TTC549 (cell line): ENCODE measurements around the gene IRS1.

Experiments
- FAIRE-seq: peaks from 2 replicates; lab custom pipeline; 2012; peaks lifted over from hg19 to GRCh38; lab: Jason Lieb, UNC

IRS1 gene

GRCh38 chr2:226813148-226813701 is 13.6 kb upstream of the IRS1 start:
- FAIRE-seq = no peak

GRCh38 chr2:226803410-226803809 is 3.8 kb upstream of the IRS1 start:
- FAIRE-seq = no peak

- FAIRE-seq = peak; percentile 91
These were observed 3.0 kb upstream of the IRS1 start for GRCh38 chr2:226802573-226802972.

- FAIRE-seq = peak; percentile 26
These were observed 1.5 kb upstream of the IRS1 start for GRCh38 chr2:226800941-226801784.

GRCh38 chr2:226799976-226800940 is 638 bp upstream of the IRS1 start:
- FAIRE-seq = no peak

GRCh38 chr2:226798422-226799210 is 1.0 kb downstream of the IRS1 start:
- no peak for FAIRE-seq

GRCh38 chr2:226797989-226798421 is 1.6 kb downstream of the IRS1 start:
- FAIRE-seq = no peak

GRCh38 chr2:226797289-226797988 is 2.2 kb downstream of the IRS1 start:
- FAIRE-seq = no peak

- no peak for FAIRE-seq
These were observed 2.8 kb downstream of the IRS1 start for GRCh38 chr2:226796840-226797288.

GRCh38 chr2:226796012-226796839 is 3.4 kb downstream of the IRS1 start:
- FAIRE-seq = no peak

GRCh38 chr2:226795281-226796011 is 4.2 kb downstream of the IRS1 start:
- no peak for FAIRE-seq

GRCh38 chr2:226794751-226795171 is 4.9 kb downstream of the IRS1 start:
- FAIRE-seq = no peak

- FAIRE-seq = no peak
These were observed 5.4 kb downstream of the IRS1 start for GRCh38 chr2:226794196-226794661.

- no peak for FAIRE-seq
These were observed 6.0 kb downstream of the IRS1 start for GRCh38 chr2:226793646-226794045.

- no peak for FAIRE-seq
These were observed 7.3 kb downstream of the IRS1 start for GRCh38 chr2:226792155-226792881.

- FAIRE-seq = no peak
These were observed 8.0 kb downstream of the IRS1 start for GRCh38 chr2:226791487-226792081.

- no peak for FAIRE-seq
These were observed 8.5 kb downstream of the IRS1 start for GRCh38 chr2:226791056-226791486.

GRCh38 chr2:226790431-226790830 is 9.2 kb downstream of the IRS1 start:
- no peak for FAIRE-seq
